AG04449 (cell line): ENCODE measurements around the gene ADGRL3.

ENCODE experiments used
- CTCF ChIA-PET: fragments of 350-600 bp; formaldehyde crosslinking; extraction: SDS; loops from one replicate; lab custom pipeline; 2021; ENCODE audit warnings: antibody characterized with exemption; lab: Yijun Ruan, JAX
- POLR2A ChIA-PET: fragments of 400-600, 350-600 bp; formaldehyde crosslinking; extraction: SDS; loops from one replicate; lab custom pipeline; 2020; ENCODE audit warnings: antibody characterized with exemption, inconsistent platforms; lab: Yijun Ruan, JAX
- DNase-seq: peaks from one replicate; pipeline ENCODE4 v3.0.0-alpha.2; 2010; ENCODE audit warnings: low read depth, low spot score
- H3K4me3 ChIP-seq: 2 replicates; pipeline ENCODE4 v1.5.1; 2011; ENCODE audit warnings: low read depth, mild to moderate bottlenecking, control low read depth, low read length
- TF ChIP-seq, protein P1 (sequence below): IDR thresholded peaks from one replicate; pipeline ENCODE4 v1.5.1; 2011; ENCODE audit warnings: mild to moderate bottlenecking, moderate library complexity, low read length, control low read depth, inconsistent platforms; ENCODE audit not compliant: insufficient read depth; ENCODE audit errors: missing control alignments

ADGRL3 gene

DNA sequence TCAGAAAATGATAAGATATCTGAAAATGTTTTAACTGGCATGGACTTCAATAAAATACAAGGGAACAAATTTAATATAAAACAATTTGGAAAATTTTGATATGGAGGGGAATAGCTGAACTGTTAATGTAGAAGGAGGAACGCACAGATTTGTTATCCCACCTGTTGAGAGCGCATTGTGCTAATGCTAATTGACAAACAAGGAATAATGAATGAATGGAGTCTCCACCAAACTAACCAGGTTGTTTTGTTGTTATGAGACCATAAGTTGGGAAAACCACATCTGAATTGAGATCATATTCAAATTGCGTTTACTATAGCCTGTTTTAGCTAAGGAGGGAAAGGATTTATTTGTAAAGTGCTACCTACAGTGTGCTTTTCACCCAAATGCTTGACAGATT is 195.6 kb downstream of the ADGRL3 start:
- TF ChIP-seq, protein P1, sequence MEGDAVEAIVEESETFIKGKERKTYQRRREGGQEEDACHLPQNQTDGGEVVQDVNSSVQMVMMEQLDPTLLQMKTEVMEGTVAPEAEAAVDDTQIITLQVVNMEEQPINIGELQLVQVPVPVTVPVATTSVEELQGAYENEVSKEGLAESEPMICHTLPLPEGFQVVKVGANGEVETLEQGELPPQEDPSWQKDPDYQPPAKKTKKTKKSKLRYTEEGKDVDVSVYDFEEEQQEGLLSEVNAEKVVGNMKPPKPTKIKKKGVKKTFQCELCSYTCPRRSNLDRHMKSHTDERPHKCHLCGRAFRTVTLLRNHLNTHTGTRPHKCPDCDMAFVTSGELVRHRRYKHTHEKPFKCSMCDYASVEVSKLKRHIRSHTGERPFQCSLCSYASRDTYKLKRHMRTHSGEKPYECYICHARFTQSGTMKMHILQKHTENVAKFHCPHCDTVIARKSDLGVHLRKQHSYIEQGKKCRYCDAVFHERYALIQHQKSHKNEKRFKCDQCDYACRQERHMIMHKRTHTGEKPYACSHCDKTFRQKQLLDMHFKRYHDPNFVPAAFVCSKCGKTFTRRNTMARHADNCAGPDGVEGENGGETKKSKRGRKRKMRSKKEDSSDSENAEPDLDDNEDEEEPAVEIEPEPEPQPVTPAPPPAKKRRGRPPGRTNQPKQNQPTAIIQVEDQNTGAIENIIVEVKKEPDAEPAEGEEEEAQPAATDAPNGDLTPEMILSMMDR = no peak
- POLR2A ChIA-PET = no interaction called here
- no peak overlapping the region for H3K4me3 ChIP-seq
- CTCF ChIA-PET = no interaction called here
- DNase-seq = no peak

DNA sequence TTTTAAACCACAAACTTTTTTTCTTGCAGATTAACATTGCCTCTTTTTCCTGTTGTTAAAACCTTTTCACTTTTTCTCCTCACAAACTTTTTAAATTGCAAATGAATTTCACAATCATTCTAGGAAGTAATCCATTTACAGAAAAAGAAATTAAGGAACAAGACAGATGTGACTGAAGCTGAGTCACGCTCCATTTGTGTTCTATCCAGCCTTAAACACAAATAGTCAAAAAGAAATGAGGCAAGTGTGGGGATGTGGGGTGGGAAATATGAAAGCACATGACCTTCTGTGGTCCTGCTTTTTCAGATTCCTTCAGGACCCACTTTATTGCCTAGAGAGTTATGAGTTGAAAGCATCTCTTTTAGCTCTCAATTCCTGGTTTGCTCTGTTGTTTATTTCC is 197.0 kb downstream of the ADGRL3 start:
- ChIA-PET CTCF (no interaction called here), POLR2A (no interaction called here)
- no peak overlapping the region for H3K4me3 ChIP-seq
- TF ChIP-seq, protein P1 = no peak
- DNase-seq = no peak

DNA sequence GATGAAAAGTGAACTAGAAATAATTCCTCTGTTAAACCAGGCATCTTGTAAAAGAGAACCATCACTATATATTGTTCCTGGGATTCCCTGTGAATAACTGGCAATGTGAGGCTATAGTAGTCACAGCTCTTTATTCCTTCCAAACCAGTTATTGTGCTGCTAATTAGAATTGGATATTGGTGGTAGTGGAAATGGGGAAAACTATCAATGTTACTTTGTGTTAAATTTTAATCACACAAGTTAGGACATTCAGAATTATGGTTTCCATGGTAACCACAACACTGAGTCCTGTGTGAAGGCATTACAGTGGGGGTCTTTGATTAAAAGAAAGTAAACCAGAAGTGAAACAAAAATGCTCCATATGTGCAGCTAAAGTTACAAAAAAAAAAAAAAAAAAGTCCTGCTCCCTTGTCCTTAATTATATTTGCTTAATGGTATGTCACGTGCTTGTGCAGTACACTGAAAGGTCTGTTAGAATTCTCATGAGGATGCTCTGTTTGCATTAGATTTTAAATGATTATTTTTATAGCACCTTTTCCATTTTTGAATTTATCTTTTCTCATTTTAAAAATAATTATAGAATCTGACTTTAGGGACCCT is 200.4 kb downstream of the ADGRL3 start:
- no peak overlapping the region for H3K4me3 ChIP-seq
- ChIA-PET CTCF (no interaction called here), POLR2A (no interaction called here)
- DNase-seq = no peak
- TF ChIP-seq, protein P1 = no peak

DNA sequence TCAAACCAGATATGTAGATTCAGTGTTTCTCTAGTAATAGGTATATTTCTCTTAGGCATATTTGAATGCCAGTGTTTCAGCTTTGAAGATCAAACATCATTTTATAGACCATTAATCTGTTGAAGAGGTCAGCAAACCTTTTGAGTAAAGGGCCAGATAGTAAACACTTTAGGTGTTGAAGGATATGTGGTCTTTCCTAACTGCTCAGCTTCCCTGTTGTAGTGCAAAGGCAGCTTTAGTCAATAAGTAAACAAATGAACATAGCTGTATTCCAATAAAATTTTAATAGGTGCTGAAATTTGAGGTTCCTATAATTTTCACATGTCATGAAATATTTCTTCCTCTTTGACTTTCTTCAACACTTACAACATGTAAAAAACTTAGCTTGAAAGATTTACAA is 201.6 kb downstream of the ADGRL3 start:
- H3K4me3 ChIP-seq = no peak overlapping the region
- POLR2A ChIA-PET = no interaction called here
- CTCF ChIA-PET = no interaction called here
- DNase-seq = no peak
- TF ChIP-seq, protein P1 = no peak

DNA sequence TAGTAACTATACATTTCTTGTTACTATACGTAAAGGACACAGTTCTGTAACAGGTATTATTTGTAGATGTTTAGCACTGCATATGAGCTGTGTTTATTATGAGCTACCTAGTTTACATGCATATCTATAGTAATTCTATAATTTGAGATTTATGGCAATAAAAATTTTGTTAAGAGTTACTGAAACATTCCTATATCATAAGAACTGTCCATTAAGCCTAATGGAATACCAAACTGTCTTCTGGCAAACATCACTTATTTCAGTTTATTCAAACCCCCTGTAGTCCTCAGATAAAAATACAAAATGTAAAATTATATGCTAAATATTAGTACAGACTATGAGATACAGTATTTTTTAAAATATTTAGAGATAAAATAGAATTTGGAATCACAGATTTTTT is 205.2 kb downstream of the ADGRL3 start:
- TF ChIP-seq, protein P1 = no peak
- DNase-seq = no peak
- POLR2A ChIA-PET = no interaction called here
- CTCF ChIA-PET = no interaction called here
- no peak overlapping the region for H3K4me3 ChIP-seq

DNA sequence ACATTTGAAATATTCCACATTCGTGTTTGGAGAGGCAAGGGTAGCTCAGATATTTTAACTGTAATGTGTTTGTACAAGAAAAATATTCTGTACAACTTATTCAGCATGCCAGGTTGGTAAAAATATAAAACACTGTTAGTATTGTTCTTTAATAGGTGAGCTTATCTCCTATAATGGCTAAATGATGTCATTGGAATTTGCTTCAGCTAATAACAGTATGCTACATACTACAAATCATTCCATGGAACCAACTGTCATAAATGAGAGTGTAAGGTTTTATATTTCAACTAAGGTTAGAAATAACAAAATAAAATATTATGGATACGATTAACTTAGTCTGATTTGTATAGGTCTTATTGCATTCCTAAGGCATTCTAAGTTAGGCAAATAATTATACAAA is 206.6 kb downstream of the ADGRL3 start:
- CTCF ChIA-PET = no interaction called here
- no peak overlapping the region for H3K4me3 ChIP-seq
- TF ChIP-seq, protein P1 = no peak
- POLR2A ChIA-PET = no interaction called here
- no peak for DNase-seq
